Fibroblast of lung (primary cell): ENCODE results near the gene GNAI1. TPM values are rescaled to one million over a fixed set of nuclear protein-coding genes. Genes with fewer than 3 reads are reported as not detected.

Experiments used
- DNase-seq, 2 donors: peaks; one replicate each; pipeline versions ENCODE4 v3.0.0 to v3.0.0-alpha.2; 2010; ENCODE audit warnings: low read depth in 2 of 2
- H2AFZ ChIP-seq: 2 replicates; pipeline ENCODE4 v1.5.1; 2012; ENCODE audit warnings: low read length, control low read depth, inconsistent platforms
- H3K27ac ChIP-seq: 2 replicates; pipeline ENCODE4 v1.5.1; 2011; ENCODE audit warnings: low read length, control low read depth; ENCODE audit not compliant: insufficient read depth
- H3K27me3 ChIP-seq: 2 replicates; pipeline ENCODE4 v1.5.1; 2011; ENCODE audit warnings: mild to moderate bottlenecking, low read length; ENCODE audit not compliant: control insufficient read depth, insufficient read depth
- H3K36me3 ChIP-seq: 2 replicates; pipeline ENCODE4 v1.5.1; 2011; ENCODE audit warnings: low read length; ENCODE audit not compliant: control insufficient read depth, insufficient read depth
- H3K4me1 ChIP-seq: 2 replicates; pipeline ENCODE4 v1.5.1; 2011; ENCODE audit warnings: low read length; ENCODE audit not compliant: control insufficient read depth, insufficient read depth; ENCODE audit errors: extremely low read depth
- H3K4me2 ChIP-seq: 2 replicates; pipeline ENCODE4 v1.5.1; 2011; ENCODE audit warnings: low read length, control low read depth; ENCODE audit not compliant: insufficient read depth; ENCODE audit errors: extremely low read depth
- H3K4me3 ChIP-seq, 4 experiments: fragments of 200-600 bp in 1 of 4; sonication (generic) in 1 of 4; replicated peaks in 1 of 4; 2 replicates each; pipeline ENCODE4 v1.5.1; 2011 to 2016; ENCODE audit warnings: low read length in 4 of 4, low read depth in 3 of 4, mild to moderate bottlenecking in 3 of 4, control low read depth in 2 of 4, inconsistent platforms in 1 of 4, mixed read lengths in 1 of 4; ENCODE audit not compliant: insufficient read depth in 1 of 4; ENCODE audit errors: control extremely low read depth in 1 of 4
- H3K79me2 ChIP-seq: 2 replicates; pipeline ENCODE4 v1.5.1; 2012; ENCODE audit warnings: mild to moderate bottlenecking, low read length, inconsistent platforms; ENCODE audit not compliant: control insufficient read depth, insufficient read depth
- H3K9ac ChIP-seq: 2 replicates; pipeline ENCODE4 v1.5.1; 2011; ENCODE audit warnings: mild to moderate bottlenecking, low read length, control low read depth; ENCODE audit not compliant: insufficient read depth
- H3K9me3 ChIP-seq: 2 replicates; pipeline ENCODE4 v1.5.1; 2012; ENCODE audit warnings: low read depth, low read length; ENCODE audit not compliant: control insufficient read depth, insufficient read depth
- H4K20me1 ChIP-seq: 2 replicates; pipeline ENCODE4 v1.5.1; 2011; ENCODE audit warnings: low read length; ENCODE audit not compliant: control insufficient read depth, insufficient read depth; ENCODE audit errors: extremely low read depth
- EZH2 ChIP-seq: IDR thresholded peaks from 2 replicates; pipeline ENCODE4 v1.5.1; 2012; ENCODE audit warnings: low read length, control low read depth, mild to moderate bottlenecking; ENCODE audit errors: missing control alignments
- polyA plus RNA-seq, 2 donors: library from polyadenylated mRNA; depleted of rRNA in 1 of 2; stranded (reverse) in 1 of 2; unstranded in 1 of 2; fragments of >200 nt; gene quantifications; 2 replicates each; pipeline ENCODE4 v1.2.1, GENCODE V29; 2011 to 2012; ENCODE audit warnings: missing spikeins in 1 of 2
- total RNA-seq: library from RNA; depleted of rRNA; stranded (reverse); fragments of >200 nt; gene quantifications from 2 replicates; pipeline ENCODE4 v1.2.1, GENCODE V29; 2014
- TF ChIP-seq, protein P1 (sequence below), 2 donors: IDR thresholded peaks in 1 of 2; conservative IDR thresholded peaks in 1 of 2; 1 replicate in 1 of 2; 2 replicates in 1 of 2; pipeline ENCODE4 v1.5.1; 2011 to 2012; ENCODE audit warnings: low read length in 2 of 2, control low read depth in 1 of 2, inconsistent platforms in 1 of 2, low read depth in 1 of 2, mild to moderate bottlenecking in 1 of 2

GNAI1 gene
- total and polyA plus RNA-seq, 2 donors (not counting 1 experiment from before 2014, with no cell fraction given) = 68.9 to 81.8 TPM

DNA sequence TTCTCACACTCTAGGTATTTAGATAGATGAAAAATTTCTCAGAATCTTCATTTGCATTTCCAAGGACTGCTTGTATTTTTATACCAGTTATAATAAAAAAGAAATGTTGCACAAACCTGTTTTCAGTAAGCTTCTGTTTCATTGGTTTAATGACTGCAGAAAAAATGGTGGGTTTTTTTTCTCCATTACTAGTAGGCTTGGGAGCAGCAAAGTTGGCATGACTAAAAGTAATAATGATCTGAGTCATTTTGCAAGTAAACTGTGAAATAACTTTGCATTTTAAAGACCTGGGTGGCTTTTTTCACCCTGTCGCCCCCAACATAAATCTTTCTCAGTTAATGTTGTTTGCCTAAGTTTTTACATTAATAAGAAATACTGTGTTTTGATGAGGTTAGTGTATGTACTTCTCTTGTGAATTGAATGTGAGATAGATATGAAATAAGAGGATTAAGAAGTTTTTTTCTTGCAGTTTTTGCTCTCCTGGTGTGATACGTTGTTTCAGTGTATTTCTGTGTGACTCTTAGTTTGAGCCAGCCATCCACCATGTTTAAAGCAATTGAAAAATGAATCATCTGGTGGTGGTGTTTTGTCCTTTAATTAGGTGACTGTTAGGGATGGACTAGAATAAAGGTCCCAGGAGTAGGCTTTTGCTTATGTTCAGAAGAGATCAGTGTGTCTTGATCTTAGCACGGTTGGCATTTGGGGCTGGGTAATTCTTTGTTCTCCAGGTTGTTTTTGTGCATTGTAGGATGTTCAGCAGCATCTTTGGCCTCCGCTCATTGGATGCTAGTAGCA, 1.8 kb downstream of the GNAI1 start:
- H3K36me3 ChIP-seq = no peaks in the 10 kb centered on the region
- peak overlapping the region; percentile 93 for H3K9ac ChIP-seq
- H3K27me3 ChIP-seq = no peaks in the 10 kb centered on the region
- H3K4me2 ChIP-seq = peak overlapping the region; percentile 79
- no peaks in the 10 kb centered on the region for H3K9me3 ChIP-seq
- no peak overlapping the region for H2AFZ ChIP-seq
- H3K27ac ChIP-seq = peak overlapping the region; percentile 88
- peaks cover 55% of the 10 kb centered on the region for H3K79me2 ChIP-seq
- no peaks in the 10 kb centered on the region for H4K20me1 ChIP-seq
- DNase-seq = peak; percentile 50 to 70
- TF ChIP-seq EZH2 = no peak
- TF ChIP-seq, protein P1, sequence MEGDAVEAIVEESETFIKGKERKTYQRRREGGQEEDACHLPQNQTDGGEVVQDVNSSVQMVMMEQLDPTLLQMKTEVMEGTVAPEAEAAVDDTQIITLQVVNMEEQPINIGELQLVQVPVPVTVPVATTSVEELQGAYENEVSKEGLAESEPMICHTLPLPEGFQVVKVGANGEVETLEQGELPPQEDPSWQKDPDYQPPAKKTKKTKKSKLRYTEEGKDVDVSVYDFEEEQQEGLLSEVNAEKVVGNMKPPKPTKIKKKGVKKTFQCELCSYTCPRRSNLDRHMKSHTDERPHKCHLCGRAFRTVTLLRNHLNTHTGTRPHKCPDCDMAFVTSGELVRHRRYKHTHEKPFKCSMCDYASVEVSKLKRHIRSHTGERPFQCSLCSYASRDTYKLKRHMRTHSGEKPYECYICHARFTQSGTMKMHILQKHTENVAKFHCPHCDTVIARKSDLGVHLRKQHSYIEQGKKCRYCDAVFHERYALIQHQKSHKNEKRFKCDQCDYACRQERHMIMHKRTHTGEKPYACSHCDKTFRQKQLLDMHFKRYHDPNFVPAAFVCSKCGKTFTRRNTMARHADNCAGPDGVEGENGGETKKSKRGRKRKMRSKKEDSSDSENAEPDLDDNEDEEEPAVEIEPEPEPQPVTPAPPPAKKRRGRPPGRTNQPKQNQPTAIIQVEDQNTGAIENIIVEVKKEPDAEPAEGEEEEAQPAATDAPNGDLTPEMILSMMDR (conservative IDR thresholded peaks at IDR 0.05 in 1 of 2, IDR thresholded peaks at IDR 0.05 in 1 of 2; ENCODE audit: low read depth in 1 of 2, low read length in 2 of 2) = no peak
- peak overlapping the region; percentile 91 to 99 (median 95) for H3K4me3 ChIP-seq
- H3K4me1 ChIP-seq = peaks cover 2% of the 10 kb centered on the region

DNA sequence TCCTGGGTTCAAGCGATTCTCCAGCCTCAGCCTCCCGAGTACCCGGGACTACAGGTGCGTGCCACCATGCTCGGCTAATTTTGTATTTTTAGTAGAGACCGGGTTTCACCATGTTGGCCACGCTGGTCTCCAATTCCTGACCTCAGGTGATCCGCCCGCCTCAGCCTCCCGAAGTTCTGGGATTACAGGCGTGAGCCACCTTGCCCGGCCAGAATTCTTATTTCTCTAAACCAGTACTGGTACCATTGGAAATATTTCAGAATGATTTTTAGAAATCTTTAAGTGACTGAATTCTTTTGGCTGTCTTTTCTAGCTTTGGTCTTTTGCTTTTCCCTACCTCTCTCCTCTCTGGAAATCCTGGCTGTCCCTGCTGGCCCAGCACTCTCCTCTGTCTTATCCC, 2.8 kb downstream of the GNAI1 start:
- Histone ChIP-seq H3K79me2 (peaks cover 64% of the 10 kb centered on the region), H4K20me1 (no peaks in the 10 kb centered on the region), H3K9ac (no peak overlapping the region), H3K4me2 (peak overlapping the region; percentile 1), H2AFZ (no peak overlapping the region), H3K4me1 (peaks cover 2% of the 10 kb centered on the region), H3K27ac (no peak overlapping the region), H3K36me3 (no peaks in the 10 kb centered on the region), H3K27me3 (no peaks in the 10 kb centered on the region), H3K4me3 (peak overlapping the region in 1 of 4 experiments; percentile 18), H3K9me3 (no peaks in the 10 kb centered on the region)
- no peak for DNase-seq
- TF ChIP-seq, protein P1 (conservative IDR thresholded peaks at IDR 0.05 in 1 of 2, IDR thresholded peaks at IDR 0.05 in 1 of 2; ENCODE audit: low read depth in 1 of 2, low read length in 2 of 2) = no peak
- TF ChIP-seq EZH2 = no peak

DNA sequence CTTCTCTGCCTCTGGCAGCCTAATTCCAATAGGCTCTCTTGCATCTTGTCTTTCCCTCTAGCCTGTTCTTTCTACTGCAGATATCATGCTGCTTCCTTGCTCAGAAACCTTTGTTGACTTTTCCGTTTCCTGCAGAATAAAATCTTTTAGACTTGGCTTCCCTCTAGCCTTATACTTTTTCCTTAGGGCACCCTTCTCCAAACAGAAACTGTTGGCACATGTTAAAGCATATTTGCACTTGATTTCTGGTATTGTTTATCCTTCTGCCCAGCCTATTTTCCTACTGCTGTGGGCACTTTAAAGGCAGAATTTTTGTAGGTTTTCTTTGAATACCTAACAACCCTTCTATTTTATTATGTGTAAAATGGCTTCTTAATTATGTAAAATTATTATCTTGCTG, 4.6 kb downstream of the GNAI1 start:
- no peak for DNase-seq
- H3K4me3 ChIP-seq = peak overlapping the region in 1 of 4 experiments; percentile 5
- H3K36me3 ChIP-seq = no peaks in the 10 kb centered on the region
- H3K79me2 ChIP-seq = peaks cover 82% of the 10 kb centered on the region
- TF ChIP-seq, protein P1 (conservative IDR thresholded peaks at IDR 0.05 in 1 of 2, IDR thresholded peaks at IDR 0.05 in 1 of 2; ENCODE audit: low read depth in 1 of 2, low read length in 2 of 2) = no peak
- no peak for TF ChIP-seq EZH2
- H3K4me1 ChIP-seq = peaks cover 2% of the 10 kb centered on the region
- H3K27me3 ChIP-seq = no peaks in the 10 kb centered on the region
- H3K27ac ChIP-seq = no peak overlapping the region
- H2AFZ ChIP-seq = no peak overlapping the region
- no peaks in the 10 kb centered on the region for H3K9me3 ChIP-seq
- peak overlapping the region; percentile 1 for H3K4me2 ChIP-seq
- no peak overlapping the region for H3K9ac ChIP-seq
- no peaks in the 10 kb centered on the region for H4K20me1 ChIP-seq
